Lung (tissue), 12 donors: Measurements from ENCODE around the gene RGS7. TPM values are rescaled to one million over a fixed set of nuclear protein-coding genes. Genes with fewer than 3 reads are reported as not detected.

Experiments used
- ATAC-seq: fragments of 200-7000 bp; cut with Tn5 transposase; one replicate; pipeline ENCODE4 v1.9.1; 2020; ENCODE audit warnings: moderate number of reproducible peaks; ENCODE audit not compliant: insufficient read depth, low FRiP score
- DNase-seq, 3 donors: peaks; one replicate each; pipeline ENCODE4 v3.0.0-alpha.2; 2013 to 2017
- H3K27ac ChIP-seq, 2 donors: one replicate each; pipeline ENCODE4 v1.5.1; 2013; ENCODE audit warnings: mild to moderate bottlenecking in 2 of 2, moderate library complexity in 2 of 2, control low read depth in 1 of 2, inconsistent platforms in 1 of 2, low read depth in 1 of 2, low read length in 1 of 2
- H3K27me3 ChIP-seq, 3 donors: one replicate each; pipeline ENCODE4 v1.5.1; 2013; ENCODE audit warnings: low read length in 2 of 3; ENCODE audit not compliant: control insufficient read depth in 3 of 3, insufficient read depth in 3 of 3
- H3K36me3 ChIP-seq, 4 donors: one replicate each; pipeline ENCODE4 v1.5.1; 2013; ENCODE audit warnings: low read length in 4 of 4, mild to moderate bottlenecking in 1 of 4, moderate library complexity in 1 of 4; ENCODE audit not compliant: control insufficient read depth in 4 of 4, insufficient read depth in 4 of 4
- H3K4me1 ChIP-seq, 5 donors: one replicate each; pipeline ENCODE4 v1.5.1; 2013; ENCODE audit warnings: low read length in 5 of 5, mild to moderate bottlenecking in 2 of 5, moderate library complexity in 1 of 5; ENCODE audit not compliant: control insufficient read depth in 5 of 5, insufficient read depth in 5 of 5
- H3K4me3 ChIP-seq: one replicate; pipeline ENCODE4 v1.5.1; 2013; ENCODE audit warnings: mild to moderate bottlenecking, control low read depth, moderate library complexity
- H3K9ac ChIP-seq, 2 donors: one replicate each; pipeline ENCODE4 v1.5.1; 2013; ENCODE audit warnings: low read length in 2 of 2, control low read depth in 1 of 2; ENCODE audit not compliant: insufficient read depth in 1 of 2
- H3K9me3 ChIP-seq, 4 donors: one replicate each; pipeline ENCODE4 v1.5.1; 2013; ENCODE audit warnings: low read length in 3 of 4, mild to moderate bottlenecking in 1 of 4, moderate library complexity in 1 of 4; ENCODE audit not compliant: control insufficient read depth in 4 of 4, insufficient read depth in 3 of 4
- CTCF ChIP-seq: IDR thresholded peaks from 2 replicates; pipeline ENCODE4 v1.5.1; 2012; ENCODE audit warnings: mild to moderate bottlenecking; ENCODE audit errors: control extremely low read depth, extremely low read depth
- WGBS, 2 donors: extraction: QIAGEN DNeasy Blood & Tissue Kit; methylation state at CpG; one replicate each; pipeline ENCODE4 v1.1.7; 2013; 5-methylcytosine and 5-hydroxymethylcytosine counted together
- polyA plus RNA-seq, 2 donors: library from polyadenylated mRNA; stranded (reverse); fragments of 200-250 nt; gene quantifications; one replicate each; pipeline ENCODE4 v1.2.1, GENCODE V29; 2013
- total RNA-seq, 2 donors: library from RNA; depleted of rRNA in 1 of 2; stranded (reverse); fragments of >200 nt in 1 of 2; gene quantifications; one replicate each; pipeline ENCODE4 v1.2.1, GENCODE V29; 2014 to 2021
- donor health status: control.
- donor health status: control.
- donor health status: Bipolar disorder and iron deficiency.
- donor health status: healthy.
- donor health status: DM: yes; HTN: yes; CAD: no.

The RGS7 gene
- total and polyA plus RNA-seq, 4 donors = 0.06 to 0.25 (median 0.08) TPM; not detected in 1

DNA sequence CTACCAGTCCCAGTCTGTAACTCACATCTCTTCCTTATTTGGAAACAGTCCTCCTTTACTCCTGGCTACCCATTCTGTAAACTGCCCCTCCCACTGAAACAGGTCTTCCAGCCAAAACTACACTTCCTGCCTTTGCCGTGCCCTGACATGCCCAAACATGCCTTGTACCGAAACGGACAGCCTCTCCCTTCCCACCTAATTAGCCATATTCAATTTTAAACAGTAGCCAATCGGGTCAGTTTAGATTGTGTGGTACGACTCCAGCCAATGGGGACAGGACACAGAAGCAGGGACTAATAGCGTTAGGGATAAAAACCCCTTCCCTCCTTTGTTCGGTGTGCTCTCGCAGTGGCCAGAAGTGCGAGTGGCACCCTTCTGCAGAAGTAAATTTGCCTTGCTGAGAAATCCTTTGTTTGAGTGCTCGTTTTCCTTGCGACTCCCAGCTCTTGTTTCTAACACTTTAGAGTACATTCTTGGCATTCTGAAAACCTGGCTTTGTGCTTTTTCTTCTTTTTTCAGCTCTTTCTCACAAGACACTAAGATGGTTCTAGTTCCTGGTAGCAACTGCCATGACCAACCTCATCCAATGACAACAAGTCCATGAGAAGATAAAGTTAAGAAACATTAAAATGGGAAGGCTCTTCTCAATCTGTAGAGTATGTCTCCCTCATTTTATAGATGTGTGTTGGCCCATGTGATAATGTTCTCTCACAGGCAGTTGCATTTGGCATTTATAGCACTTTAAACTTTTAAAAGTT is 419.9 kb downstream of the RGS7 start:
- WGBS, 2 donors = 91 to 93% methylated on average over 11 of the region's 11 CpGs
- H3K9ac ChIP-seq = no peak overlapping the region
- TF ChIP-seq CTCF = no peak

GRCh38 chr1:240935920-240936319 is 421.1 kb downstream of the RGS7 start:
- no peak for DNase-seq
- TF ChIP-seq CTCF = no peak
- Histone ChIP-seq H3K27ac (no peak overlapping the region), H3K9ac (no peak overlapping the region), H3K4me1 (no peaks in the 10 kb centered on the region), H3K4me3 (no peak overlapping the region), H3K36me3 (no peaks in the 10 kb centered on the region), H3K9me3 (peaks cover 0 to 8% (median 5%) of the 10 kb centered on the region in 4 donors), H3K27me3 (no peaks in the 10 kb centered on the region)
- WGBS, 2 donors = 87 to 93% methylated on average over 2 of the region's 2 CpGs
- ATAC-seq = no peak

More for the DNA sequence above, 419.9 kb downstream of the RGS7 start:
- DNase-seq (no peak), ATAC-seq (no peak)
- no peak overlapping the region for H3K4me3 ChIP-seq
- no peak overlapping the region for H3K27ac ChIP-seq
- H3K36me3 ChIP-seq = no peaks in the 10 kb centered on the region
- H3K4me1 ChIP-seq = no peaks in the 10 kb centered on the region
- H3K9me3 ChIP-seq = peaks cover 0 to 8% (median 5%) of the 10 kb centered on the region in 4 donors
- H3K27me3 ChIP-seq = no peaks in the 10 kb centered on the region

GRCh38 chr1:240931031-240931430 is 426.0 kb downstream of the RGS7 start:
- H3K4me1 ChIP-seq = no peaks in the 10 kb centered on the region
- DNase-seq = no peak
- no peak overlapping the region for H3K9ac ChIP-seq
- H3K27me3 ChIP-seq = no peaks in the 10 kb centered on the region
- ATAC-seq = no peak
- H3K27ac ChIP-seq = no peak overlapping the region
- H3K9me3 ChIP-seq = peaks cover 0 to 3% (median 2%) of the 10 kb centered on the region in 4 donors
- H3K4me3 ChIP-seq = no peak overlapping the region
- H3K36me3 ChIP-seq = no peaks in the 10 kb centered on the region
- 84 to 89% methylated on average over 4 of the region's 4 CpGs for WGBS, 2 donors
- no peak for TF ChIP-seq CTCF
